ENCODE measurements around the gene CDH16.
"Not testable (repeated sequence)": the region's sequence is repeated elsewhere in the genome, so short reads cannot be mapped to it uniquely, and the experiment has no call there.

CDH16 gene, protein sequence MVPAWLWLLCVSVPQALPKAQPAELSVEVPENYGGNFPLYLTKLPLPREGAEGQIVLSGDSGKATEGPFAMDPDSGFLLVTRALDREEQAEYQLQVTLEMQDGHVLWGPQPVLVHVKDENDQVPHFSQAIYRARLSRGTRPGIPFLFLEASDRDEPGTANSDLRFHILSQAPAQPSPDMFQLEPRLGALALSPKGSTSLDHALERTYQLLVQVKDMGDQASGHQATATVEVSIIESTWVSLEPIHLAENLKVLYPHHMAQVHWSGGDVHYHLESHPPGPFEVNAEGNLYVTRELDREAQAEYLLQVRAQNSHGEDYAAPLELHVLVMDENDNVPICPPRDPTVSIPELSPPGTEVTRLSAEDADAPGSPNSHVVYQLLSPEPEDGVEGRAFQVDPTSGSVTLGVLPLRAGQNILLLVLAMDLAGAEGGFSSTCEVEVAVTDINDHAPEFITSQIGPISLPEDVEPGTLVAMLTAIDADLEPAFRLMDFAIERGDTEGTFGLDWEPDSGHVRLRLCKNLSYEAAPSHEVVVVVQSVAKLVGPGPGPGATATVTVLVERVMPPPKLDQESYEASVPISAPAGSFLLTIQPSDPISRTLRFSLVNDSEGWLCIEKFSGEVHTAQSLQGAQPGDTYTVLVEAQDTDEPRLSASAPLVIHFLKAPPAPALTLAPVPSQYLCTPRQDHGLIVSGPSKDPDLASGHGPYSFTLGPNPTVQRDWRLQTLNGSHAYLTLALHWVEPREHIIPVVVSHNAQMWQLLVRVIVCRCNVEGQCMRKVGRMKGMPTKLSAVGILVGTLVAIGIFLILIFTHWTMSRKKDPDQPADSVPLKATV

DNA sequence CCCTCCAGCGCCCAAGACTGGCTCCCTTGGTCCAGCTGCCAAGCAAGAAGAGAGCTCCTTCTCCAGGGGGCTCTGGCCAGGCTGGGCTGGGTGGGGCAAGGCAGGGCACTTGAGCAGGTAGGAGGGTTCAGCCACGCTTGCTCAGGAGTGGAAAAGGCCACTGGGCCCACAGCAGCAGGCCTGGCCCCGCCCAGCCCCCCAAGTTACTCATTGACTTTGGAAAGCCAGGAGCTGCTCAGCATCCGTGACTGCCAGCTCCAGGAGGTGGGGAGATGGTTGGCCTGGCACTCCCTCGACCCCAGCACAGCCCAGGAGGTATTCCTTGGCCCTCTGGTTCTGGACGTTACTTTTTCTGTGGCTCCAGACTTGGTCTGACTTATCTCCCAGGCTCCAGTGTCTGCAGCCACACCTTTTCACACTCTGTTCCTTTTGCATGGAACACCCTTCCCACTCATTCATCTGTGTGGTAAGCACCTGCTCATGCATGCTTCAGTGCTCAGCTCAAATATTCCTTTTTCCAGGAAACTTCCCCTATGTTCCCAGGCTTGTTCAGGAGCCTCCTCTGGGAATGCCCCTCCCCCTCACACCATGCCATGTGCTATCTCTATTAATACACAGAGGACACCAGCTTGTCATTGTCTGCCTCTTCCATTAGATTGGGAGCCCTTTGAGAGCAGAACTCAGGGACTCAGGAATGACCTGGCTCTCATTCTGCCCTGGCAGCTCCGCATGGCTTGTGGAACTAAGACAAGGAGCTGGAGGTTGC, at the start of gene CDH16:
TSS of gene CDH16 (minus strand) at position 83 of the 766 bp plus-strand sequence. CDS start 820 bp downstream, outside the sequence.
- no peak for DNase-seq (ENCODE audit: low read depth in 3 of 3, low spot score in 1 of 3)

DNA sequence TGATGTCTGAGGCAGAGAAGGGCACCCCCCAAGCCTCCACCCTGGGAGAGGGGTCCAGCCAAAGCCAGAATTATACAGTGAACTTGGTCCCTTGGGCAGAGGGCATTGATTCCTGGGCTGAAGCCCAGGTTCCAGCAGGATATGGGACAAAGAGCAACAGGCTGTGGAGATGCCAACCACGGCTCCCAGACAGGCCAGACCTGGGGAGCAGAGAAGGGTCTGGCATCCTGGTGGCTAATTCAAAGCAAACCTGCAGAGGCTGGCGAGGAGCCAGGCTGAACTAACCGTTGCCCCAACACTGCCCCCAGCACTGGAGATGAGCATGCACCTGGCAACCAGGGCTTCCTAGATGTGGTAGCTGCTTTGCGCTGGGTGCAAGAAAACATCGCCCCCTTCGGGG, 45.4 kb upstream of the CDH16 start:
- no peak for DNase-seq (ENCODE audit: low read depth in 3 of 3, low spot score in 1 of 3)

DNA sequence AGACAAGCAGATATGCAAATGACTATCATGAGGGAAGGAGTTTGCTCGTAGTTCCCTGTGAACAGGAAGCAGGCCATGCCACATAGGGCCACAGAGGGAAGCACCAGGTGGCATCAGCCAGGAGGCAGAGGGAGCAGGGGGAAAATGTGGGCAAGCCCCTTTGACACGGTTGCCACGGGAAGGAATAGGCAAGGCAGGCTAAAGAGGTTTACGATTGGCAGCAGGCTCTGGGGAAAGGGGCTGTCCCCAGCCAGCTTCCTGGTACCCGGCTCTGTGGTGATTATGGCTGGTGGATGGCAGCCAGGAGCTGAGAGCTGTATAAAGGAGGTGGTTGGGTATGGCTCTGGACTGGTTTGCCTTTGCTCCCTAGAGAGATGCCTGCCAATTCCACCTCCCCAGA, 43.2 kb upstream of the CDH16 start:
- DNase-seq (ENCODE audit: low read depth in 3 of 3, low spot score in 1 of 3) = no peak

DNA sequence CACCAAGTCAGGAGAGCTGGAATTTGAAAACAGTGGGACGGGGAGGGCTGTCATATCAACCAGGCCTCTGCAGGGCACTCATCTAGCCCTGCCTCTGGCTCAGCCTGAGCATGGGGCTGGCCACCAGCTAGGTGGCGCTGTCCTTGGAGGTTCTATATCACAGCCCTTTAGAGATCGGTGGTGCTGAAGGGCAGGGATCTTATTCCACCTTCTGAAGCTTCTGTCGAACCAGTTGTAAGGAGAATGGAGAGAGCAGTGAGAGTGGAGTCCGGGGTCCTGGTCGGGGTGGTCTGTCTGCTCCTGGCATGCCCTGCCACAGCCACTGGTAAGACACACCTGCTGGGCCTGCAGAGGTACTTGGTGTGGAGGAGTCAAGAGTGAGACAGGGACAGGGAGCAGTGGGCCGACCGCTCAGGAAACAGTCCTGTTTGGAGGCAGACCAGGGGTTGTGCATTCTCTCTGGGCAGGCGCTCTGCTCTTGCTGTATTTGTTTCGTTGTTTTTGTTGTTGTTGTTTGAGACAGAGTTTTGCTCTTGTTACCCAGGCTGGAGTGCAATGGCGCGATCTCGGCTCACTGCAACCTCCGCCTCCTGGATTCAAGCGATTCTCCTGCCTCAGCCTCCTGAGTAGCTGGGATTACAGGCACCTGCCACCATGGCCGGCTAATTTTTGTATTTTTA, 42.5 kb upstream of the CDH16 start, which contains the start of gene CES3:
TSS of gene CES3 (plus strand) at position 202 of the 680 bp plus-strand sequence. CDS start at position 244, 42 bp downstream.
- DNase-seq (ENCODE audit: low read depth in 3 of 3, low spot score in 1 of 3) = peak in 2 of 3 donors; percentile 12 to 45

DNA sequence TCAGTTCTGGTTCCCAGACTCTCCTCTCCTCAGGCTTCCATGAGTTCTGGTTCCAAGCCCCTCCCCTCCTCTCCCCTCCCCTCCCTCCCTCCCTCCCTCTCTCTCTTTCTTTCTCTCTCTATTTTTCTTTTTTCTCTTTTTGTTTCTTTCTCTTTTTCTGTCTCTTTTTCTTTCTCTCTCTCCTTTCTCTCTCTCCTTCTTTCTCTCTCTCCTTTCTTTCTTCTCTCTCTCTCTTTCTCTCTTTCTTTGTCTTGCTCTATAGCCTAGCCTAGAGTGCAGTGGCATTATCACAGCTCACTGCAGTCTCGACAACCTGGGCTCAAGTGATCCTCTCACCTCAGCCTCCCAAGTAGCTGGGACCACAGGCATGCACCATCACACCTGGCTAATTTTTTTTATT, 41.6 kb upstream of the CDH16 start:
- no peak for DNase-seq (ENCODE audit: low read depth in 3 of 3, low spot score in 1 of 3)

DNA sequence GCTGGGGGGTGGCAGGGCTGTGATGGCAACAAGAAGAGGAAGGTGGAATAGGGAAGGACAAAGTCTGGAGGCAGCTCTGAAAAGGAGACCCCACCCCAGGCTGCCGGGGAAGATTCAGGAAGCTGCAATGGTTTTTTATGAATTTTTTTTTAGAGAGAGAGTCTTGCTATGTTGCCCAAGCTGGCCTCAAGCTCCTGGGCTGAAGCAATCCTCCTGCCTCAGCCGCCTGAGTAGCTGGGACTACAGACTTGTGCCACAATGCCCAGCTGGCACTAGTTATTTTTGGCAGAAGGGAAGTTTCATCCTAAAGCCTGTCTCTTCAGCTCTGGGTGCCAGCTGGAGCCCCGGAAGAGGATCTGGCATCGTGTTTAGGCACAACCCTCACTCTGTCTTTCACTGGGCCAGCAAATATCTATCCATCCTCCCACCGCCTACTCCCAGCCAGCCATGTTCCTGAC, 41.0 kb upstream of the CDH16 start:
- DNase-seq (ENCODE audit: low read depth in 3 of 3, low spot score in 1 of 3) = no peak

DNA sequence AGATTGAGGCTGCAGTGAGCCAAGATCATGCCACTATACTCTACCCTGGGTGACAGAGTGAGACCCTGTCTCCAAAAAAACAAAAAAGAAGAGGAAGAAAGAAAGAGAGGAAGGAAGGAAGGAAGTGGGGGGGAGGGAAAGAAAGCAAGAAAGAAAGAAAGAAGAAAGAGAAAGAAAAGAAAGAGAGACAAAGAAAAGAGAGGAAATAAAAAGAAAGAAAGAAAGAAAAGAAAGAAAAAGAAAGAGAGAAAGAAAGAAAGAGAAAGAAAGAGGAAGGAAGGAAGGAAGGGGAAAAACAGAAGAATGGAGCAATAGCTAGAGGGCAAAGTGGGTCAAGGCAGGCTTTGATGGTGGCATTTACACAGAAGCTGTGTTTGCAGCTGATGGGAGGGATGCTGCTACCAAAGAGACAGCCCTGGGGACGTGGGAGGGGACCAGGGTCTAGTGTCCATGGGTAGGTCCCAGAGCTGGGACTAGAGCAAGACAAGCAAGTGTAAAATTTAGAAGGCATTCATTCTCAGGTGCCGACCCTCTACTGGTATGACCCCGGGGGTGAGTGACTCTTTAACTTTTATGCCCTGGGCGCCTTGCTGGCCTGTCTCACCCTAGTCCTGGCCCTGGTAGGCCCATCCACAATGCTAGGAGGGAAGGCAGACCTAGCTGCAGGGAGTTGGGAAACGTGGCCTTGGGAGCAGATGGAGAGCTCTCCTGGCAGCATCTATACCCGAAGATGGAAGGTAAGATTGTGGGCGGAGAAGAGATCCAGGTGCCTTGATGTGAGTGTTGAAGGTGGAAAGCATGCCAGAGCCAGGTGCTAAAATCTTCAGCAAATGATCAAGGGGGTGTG, 40.4 kb upstream of the CDH16 start:
- no peak for DNase-seq (ENCODE audit: low read depth in 3 of 3, low spot score in 1 of 3)

DNA sequence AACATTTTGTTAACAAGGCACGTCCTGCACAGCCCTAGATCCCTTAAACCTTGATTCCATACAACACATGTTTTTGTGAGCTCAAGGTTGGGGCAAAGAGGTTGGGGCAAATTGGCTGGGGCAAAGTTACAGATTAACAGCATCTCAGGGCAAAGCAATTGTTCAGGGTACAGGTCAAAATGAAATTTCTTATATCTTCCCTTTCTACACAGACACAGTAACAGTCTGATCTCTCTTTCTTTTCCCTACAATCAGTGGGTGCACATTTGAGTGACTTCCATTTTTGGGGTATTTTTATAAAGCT, 37.4 kb upstream of the CDH16 start:
- not testable (repeated sequence) for DNase-seq (ENCODE audit: low read depth in 3 of 3, low spot score in 1 of 3)

DNA sequence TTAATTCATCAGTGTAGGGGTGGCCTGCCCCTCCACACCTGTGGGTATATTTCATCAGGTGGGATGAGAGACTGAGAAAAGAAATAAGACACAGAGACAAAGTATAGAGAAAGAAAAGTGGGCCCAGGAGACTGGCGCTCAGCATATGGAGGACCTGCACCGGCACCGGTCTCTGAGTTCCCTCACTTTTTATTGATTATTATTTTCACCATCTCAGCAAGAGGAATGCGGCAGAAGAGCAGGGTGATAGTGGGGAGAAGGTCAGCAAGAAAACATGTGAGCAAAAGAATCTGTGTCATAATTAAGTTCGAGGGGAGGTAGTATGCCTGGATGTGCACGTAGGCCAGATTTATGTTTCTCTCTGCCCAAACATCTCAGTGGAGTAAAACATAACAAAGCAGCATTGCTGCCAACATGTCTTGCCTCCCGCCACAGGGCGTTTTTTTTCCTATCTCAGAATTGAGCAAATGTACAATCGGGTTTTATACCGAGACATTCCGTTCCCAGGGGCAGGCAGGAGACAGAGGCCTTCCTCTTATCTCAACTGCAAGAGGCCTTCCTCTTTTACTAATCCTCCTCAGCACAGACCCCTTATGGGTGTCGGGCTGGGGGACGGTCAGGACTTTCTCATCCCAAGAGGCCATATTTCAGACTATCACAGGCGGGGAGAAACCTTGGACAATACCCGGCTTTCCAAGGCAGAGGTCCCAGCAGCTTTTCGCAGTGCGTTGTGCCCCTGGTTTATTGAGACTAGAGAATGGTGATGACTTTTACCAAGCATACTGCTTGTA, 36.9 kb upstream of the CDH16 start:
- not testable (repeated sequence) for DNase-seq (ENCODE audit: low read depth in 3 of 3, low spot score in 1 of 3)

DNA sequence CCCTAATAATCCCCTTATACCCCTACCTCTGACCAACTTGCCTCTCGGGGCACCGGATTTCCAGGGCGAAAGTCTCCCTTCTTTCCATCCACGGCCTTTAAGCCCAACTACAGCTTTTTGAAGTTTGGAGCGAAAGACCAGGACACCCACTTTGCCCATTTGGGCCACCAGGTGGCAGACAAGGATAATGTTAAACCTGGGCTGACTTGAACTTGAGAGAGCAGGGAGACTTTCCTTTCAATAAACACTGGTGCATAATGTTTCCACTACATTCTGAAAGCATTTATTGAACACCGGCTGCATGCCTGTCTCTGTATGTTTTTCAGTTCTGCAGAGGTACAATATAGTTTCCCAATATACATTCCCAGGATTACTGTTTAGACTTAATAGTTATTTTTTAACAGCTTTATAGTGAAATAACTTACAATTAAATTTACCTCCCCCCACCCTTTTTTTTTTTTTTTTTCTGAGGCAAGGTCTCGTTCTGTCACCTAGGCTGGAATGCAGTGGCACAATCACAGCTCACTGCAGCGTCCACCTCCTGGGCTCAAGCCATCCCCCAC, 35.5 kb upstream of the CDH16 start:
- peak; percentile 30 to 64 (median 41) for DNase-seq (ENCODE audit: low read depth in 3 of 3, low spot score in 1 of 3)

DNA sequence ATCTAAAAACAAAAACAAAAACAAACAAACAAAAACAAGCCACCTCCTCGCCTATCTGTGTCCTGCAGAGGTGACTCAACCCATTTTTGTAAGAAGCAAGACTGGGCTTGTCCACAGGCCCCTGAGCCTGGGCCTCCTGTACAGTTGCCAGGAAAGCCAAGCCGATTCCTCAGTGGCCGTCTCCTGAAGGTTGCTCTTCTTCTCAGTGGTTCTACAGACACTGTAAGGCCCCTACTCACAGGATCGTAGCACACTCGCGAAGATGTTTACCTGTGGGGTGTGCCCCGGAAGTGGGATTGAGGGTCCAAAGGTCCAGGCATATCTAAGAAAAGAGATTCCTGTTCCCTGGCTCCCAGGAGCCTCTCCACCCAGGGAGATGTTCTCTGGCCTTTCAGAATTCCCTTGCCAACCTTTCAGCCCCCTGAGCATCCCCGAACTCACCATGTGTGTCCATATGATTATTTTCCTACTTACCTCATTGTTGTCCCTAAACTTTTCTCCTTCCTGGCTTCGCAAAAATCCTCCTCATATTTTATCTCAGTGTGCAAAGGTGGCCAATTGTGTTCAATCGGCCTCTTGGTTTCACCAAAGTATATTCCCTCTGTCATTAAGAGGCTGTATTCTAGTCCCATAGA, 34.9 kb upstream of the CDH16 start:
- DNase-seq (ENCODE audit: low read depth in 3 of 3, low spot score in 1 of 3) = no peak

DNA sequence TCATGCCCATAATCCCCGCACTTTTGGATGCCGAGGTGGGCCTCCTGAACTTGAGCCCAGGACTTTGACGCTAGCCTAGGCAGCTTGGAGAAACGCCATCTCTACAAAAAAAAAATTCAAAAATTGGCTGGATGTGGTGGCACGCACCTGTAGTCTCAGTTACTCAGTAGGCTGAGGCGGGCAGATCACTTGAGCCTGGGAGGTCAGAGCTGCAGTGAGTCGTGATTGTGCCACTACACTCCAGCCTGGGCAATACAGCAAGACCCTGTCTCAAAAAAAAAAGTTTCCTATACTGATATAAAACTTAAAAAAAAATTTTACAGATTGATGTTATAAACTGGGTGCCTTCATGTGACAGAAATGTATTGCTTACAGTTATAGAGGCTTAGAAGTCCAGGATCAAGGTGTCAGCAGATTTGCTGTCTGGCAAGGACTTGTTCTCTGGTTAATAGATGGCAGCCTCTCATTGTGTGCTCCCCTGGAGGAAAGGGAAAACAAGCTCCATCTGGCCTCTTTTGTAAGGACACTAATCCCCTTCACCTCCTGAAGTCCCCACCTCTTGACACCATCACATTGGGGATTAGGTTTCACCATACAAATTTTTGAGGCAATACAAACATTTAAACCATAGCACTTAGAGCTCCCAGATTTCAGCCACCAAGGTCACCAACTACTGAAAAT, 33.9 kb upstream of the CDH16 start:
- no peak for DNase-seq (ENCODE audit: low read depth in 3 of 3, low spot score in 1 of 3)

DNA sequence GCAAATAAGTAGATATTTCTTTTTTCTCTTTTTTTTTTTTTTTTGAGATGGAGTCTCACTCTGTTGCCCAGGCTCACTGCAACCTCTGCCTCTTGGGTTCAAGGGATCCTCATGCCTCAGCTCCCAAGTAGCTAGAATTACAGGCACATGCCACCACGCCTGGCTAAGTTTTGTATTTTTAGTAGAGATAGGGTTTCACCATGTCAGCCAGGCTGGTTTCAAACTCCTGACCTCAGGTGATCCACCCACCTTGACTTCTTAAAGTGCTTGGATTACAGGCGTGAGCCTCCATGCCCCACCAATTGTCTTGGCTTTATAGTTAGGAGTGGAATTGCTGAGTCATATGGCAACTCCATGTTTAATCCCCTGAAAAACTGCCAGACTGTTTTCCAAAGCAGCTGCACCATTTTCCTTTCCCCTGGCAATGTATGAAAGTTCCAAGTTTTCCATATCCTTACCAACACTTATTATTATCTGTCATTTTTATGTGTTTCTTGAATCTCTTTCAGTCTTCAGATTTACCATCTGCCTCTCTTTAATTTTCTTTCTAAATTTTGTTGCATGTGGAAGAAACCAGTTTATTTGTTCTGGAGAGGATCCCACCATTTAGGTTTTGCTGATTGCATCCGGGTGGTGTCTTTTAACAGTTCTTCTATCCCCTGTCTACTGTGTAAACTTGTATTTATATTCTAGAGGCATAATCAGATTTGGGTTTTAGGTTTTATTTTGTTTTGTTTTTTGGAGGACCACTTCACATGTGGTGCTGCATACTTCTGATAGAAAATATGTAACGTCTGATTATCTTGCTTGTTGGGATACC, 32.5 kb upstream of the CDH16 start:
- no peak for DNase-seq (ENCODE audit: low read depth in 3 of 3, low spot score in 1 of 3)

DNA sequence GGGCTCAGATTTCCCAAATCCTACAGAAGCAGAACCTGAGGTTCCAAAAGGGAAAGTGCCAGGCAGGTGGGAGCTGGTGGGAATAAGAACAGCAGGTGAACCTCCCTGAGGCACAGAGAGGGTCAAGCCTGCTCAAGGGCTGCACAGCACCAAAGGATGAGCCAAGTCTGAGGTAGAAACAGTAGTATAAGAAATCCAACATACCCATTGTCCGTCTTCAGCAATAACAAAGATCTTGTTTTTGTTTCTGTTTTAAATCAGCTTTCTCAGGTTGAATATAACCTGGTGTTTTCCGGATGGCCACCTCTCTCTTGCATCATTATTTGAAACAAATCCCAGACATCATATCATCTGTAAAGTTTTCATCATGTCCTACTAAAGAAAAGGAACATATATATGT, 31.8 kb upstream of the CDH16 start:
- no peak for DNase-seq (ENCODE audit: low read depth in 3 of 3, low spot score in 1 of 3)

DNA sequence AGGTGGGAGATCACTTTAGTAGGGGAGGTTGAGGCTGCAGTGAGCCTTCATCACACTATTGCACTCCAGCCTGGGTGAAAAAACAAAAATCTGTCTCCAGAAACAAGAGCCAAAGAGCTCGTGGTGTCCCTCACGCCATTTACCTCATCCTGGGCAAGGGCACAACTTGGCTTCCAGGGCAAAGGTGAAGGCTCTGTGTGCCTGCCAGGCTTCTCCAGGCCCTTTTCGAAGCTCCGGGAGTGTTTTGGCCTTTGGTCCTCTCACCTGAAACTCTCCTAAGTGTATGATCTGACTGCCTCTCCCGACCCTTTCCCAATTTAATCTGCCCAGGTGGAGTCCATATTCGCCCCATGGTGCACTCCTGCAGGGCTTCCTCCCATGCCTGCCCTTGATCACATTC, 30.8 kb upstream of the CDH16 start:
- DNase-seq (ENCODE audit: low read depth in 3 of 3, low spot score in 1 of 3) = no peak

DNA sequence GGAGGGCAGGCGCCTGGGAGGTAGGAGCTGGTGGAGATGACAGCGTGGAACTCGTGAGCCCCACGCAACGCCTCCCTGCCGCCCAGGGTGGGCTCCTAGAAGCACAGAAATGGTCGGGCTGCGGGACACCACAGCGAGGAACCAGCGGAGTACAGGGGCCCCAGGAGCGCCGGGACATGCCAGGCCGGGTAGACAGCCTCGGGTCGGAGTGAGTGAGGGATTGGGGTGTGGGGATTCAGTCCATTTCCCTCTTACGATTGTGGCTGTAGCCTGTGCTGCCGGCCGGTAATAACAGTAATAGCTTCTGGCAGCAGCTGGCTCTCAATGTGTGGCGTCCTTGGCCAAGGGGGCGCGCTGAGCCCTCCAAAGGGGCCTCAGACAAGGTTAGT, 30.1 kb upstream of the CDH16 start:
- no peak for DNase-seq (ENCODE audit: low read depth in 3 of 3, low spot score in 1 of 3)
